ENCODE measurements around the gene SLC27A3. TPM values are rescaled to one million over a fixed set of nuclear protein-coding genes. Genes with fewer than 3 reads are reported as not detected.
A peak's percentile ranks its signal among the peaks of the same experiment; 100 is the strongest.

The SLC27A3 gene
- total RNA-seq, 4 donors from 2014 or later = 18.8 to 30.7 (median 21.6) TPM

GRCh38 chr1:153786038-153786790 is 11.0 kb downstream of the SLC27A3 start:
- Histone ChIP-seq H3K27ac (no peak overlapping the region), H3K4me3 (no peak overlapping the region), H3K9me3 (no peaks in the 10 kb centered on the region), H3K27me3 (no peaks in the 10 kb centered on the region), H3K36me3 (no peaks in the 10 kb centered on the region), H3K4me1 (peaks cover 0 to 52% (median 11%) of the 10 kb centered on the region in 3 donors)
- TF ChIP-seq POLR2AphosphoS5 (IDR thresholded peaks at IDR 0.05) (no peak), EP300 (IDR thresholded peaks at IDR 0.05) (no peak), CTCF (IDR thresholded peaks at IDR 0.05) (no peak), POLR2A (IDR thresholded peaks at IDR 0.05) (no peak)
- WGBS, 2 donors (ENCODE audit: low coverage in 1 of 2) = 89 to 96% methylated on average over 3 to 4 of the region's 4 CpGs
- ATAC-seq = no peak

GRCh38 chr1:153789478-153790034 is 14.3 kb downstream of the SLC27A3 start:
- H3K27ac ChIP-seq = peak overlapping the region; percentile 88 to 94 (median 91)
- H3K4me3 ChIP-seq = peak overlapping the region; percentile 28 to 45
- 11 to 40% methylated on average over 13 to 17 of the region's 22 CpGs for WGBS, 2 donors (ENCODE audit: low coverage in 1 of 2)
- peaks cover 0 to 37% (median 4%) of the 10 kb centered on the region in 3 donors for H3K4me1 ChIP-seq
- TF ChIP-seq EP300 (IDR thresholded peaks at IDR 0.05) (no peak), POLR2A (IDR thresholded peaks at IDR 0.05) (no peak), CTCF (IDR thresholded peaks at IDR 0.05) (no peak), POLR2AphosphoS5 (IDR thresholded peaks at IDR 0.05) (no peak)
- ATAC-seq = peak; percentile 0
- H3K36me3 ChIP-seq = no peaks in the 10 kb centered on the region
- no peaks in the 10 kb centered on the region for H3K27me3 ChIP-seq
- H3K9me3 ChIP-seq = no peaks in the 10 kb centered on the region

DNA sequence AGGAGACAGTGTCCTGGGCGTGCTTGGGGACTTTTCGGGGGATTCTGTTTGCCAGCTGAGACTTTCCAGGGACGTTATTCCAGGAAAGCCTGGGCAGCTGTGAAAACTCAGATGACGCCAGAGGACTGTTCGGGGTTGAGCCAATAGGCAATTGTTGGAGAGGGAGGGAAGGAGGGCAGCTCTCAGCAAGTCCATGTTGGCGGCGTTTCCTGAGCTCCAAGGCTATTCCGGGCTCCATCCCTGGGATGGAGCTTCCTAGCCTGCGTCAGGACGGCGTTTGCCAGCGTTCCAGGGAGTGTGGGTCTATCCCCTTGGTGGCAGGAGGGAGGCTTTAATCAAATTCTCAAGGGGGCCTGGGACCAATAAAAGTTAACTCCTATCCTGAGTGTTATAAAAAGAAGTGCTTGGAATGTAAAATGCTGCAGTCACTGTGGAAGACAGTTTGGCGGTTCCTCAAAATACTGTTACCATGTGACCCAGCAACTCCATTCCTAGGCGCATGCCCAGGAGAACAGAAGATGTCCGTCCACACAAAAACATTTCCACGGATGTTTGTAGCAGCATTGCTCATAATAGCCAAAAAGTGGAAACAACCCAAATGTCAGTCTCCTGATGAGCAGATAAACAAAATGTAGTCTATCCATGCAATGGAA is 15.2 kb downstream of the SLC27A3 start:
- Histone ChIP-seq H3K9me3 (no peaks in the 10 kb centered on the region), H3K36me3 (no peaks in the 10 kb centered on the region), H3K27ac (peak overlapping the region; percentile 88 to 94 (median 91)), H3K4me1 (peaks cover 0 to 37% (median 4%) of the 10 kb centered on the region in 3 donors), H3K27me3 (no peaks in the 10 kb centered on the region), H3K4me3 (peak overlapping the region; percentile 28 to 45)
- peak; percentile 92 for ATAC-seq
- 1 to 7% methylated on average over 11 to 16 of the region's 16 CpGs for WGBS, 2 donors (ENCODE audit: low coverage in 1 of 2)
- TF ChIP-seq EP300 (IDR thresholded peaks at IDR 0.05) = no peak
- TF ChIP-seq CTCF (IDR thresholded peaks at IDR 0.05) = no peak
- peak in 1 of 2 donors; percentile 41 for TF ChIP-seq POLR2A (IDR thresholded peaks at IDR 0.05)
- TF ChIP-seq POLR2AphosphoS5 (IDR thresholded peaks at IDR 0.05) = peak; percentile 98

- Histone ChIP-seq H3K27ac (peak overlapping the region; percentile 88 to 94 (median 91)), H3K4me3 (peak overlapping the region; percentile 28 to 45), H3K9me3 (no peaks in the 10 kb centered on the region), H3K4me1 (peaks cover 0 to 37% (median 4%) of the 10 kb centered on the region in 3 donors), H3K27me3 (no peaks in the 10 kb centered on the region), H3K36me3 (no peaks in the 10 kb centered on the region)
- peak; percentile 74 for ATAC-seq
- no peak for TF ChIP-seq EP300 (IDR thresholded peaks at IDR 0.05)
- no peak for TF ChIP-seq CTCF (IDR thresholded peaks at IDR 0.05)
- TF ChIP-seq POLR2AphosphoS5 (IDR thresholded peaks at IDR 0.05) = peak; percentile 35
- no peak for TF ChIP-seq POLR2A (IDR thresholded peaks at IDR 0.05)
- WGBS, 2 donors (ENCODE audit: low coverage in 1 of 2) = 40 to 41% methylated on average over 8 to 9 of the region's 9 CpGs
Measured at GRCh38 chr1:153790966-153791647, 15.9 kb downstream of the SLC27A3 start.

Measured in gastroesophageal sphincter (tissue), 4 donors.